Mesenchymal stem cell (in vitro differentiated cells and primary cell): Measurements from ENCODE around the gene PIGV.

Experiments
- DNase-seq: peaks from one replicate; pipeline ENCODE4 v3.0.0-alpha.2; 2013
- H2AFZ ChIP-seq: one replicate; pipeline ENCODE4 v1.6.1; 2013; ENCODE audit warnings: low read depth, mild to moderate bottlenecking, control low read depth, inconsistent platforms, low read length, moderate library complexity
- H2AK5ac ChIP-seq: 2 replicates; pipeline ENCODE4 v1.6.1; 2013; ENCODE audit warnings: low read length, moderate library complexity, mild to moderate bottlenecking, inconsistent platforms; ENCODE audit not compliant: severe bottlenecking
- H2BK120ac ChIP-seq: one replicate; pipeline ENCODE4 v1.6.1; 2013; ENCODE audit warnings: low read depth, mild to moderate bottlenecking, inconsistent platforms, low read length, moderate library complexity
- H2BK12ac ChIP-seq, 2 experiments: one replicate each; pipeline ENCODE4 v1.6.1; 2013; ENCODE audit warnings: inconsistent platforms in 2 of 2, low read length in 2 of 2, mild to moderate bottlenecking in 2 of 2, moderate library complexity in 2 of 2, control low read depth in 1 of 2
- H2BK15ac ChIP-seq: one replicate; pipeline ENCODE4 v1.6.1; 2013; ENCODE audit warnings: mild to moderate bottlenecking, low read depth, inconsistent platforms; ENCODE audit not compliant: poor library complexity, severe bottlenecking
- H2BK5ac ChIP-seq: 2 replicates; pipeline ENCODE4 v1.6.1; 2013; ENCODE audit warnings: low read depth, mild to moderate bottlenecking, low read length, control low read depth, inconsistent platforms; ENCODE audit not compliant: poor library complexity, severe bottlenecking
- H3K14ac ChIP-seq, 2 experiments: one replicate each; pipeline ENCODE4 v1.6.1; 2013; ENCODE audit warnings: inconsistent platforms in 2 of 2, low read length in 2 of 2, control low read depth in 1 of 2, mild to moderate bottlenecking in 1 of 2, moderate library complexity in 1 of 2
- H3K18ac ChIP-seq, 2 experiments: one replicate each; pipeline ENCODE4 v1.6.1; 2013; ENCODE audit warnings: inconsistent platforms in 2 of 2, low read length in 2 of 2, control low read depth in 1 of 2, low read depth in 1 of 2, mild to moderate bottlenecking in 1 of 2
- H3K23ac ChIP-seq, 2 experiments: one replicate each; pipeline ENCODE4 v1.6.1; 2013; ENCODE audit warnings: inconsistent platforms in 2 of 2, low read length in 2 of 2, mild to moderate bottlenecking in 2 of 2, moderate library complexity in 2 of 2, control low read depth in 1 of 2
- H3K27ac ChIP-seq: 2 replicates; pipeline ENCODE4 v1.5.1; 2013; ENCODE audit warnings: mild to moderate bottlenecking, moderate library complexity, low read length, control low read depth, inconsistent platforms; ENCODE audit not compliant: poor library complexity, severe bottlenecking
- H3K27me3 ChIP-seq, 2 experiments: 2 replicates each; pipeline versions ENCODE4 v1.6.1 to v1.7.0; 2013; ENCODE audit warnings: low read length in 2 of 2, mild to moderate bottlenecking in 2 of 2, moderate library complexity in 2 of 2, control low read depth in 1 of 2, inconsistent platforms in 1 of 2; ENCODE audit not compliant: control insufficient read depth in 1 of 2, insufficient read depth in 1 of 2
- H3K36me3 ChIP-seq, 2 experiments: 2 replicates each; pipeline versions ENCODE4 v1.6.1 to v1.7.0; 2013; ENCODE audit warnings: low read length in 2 of 2, control low read depth in 1 of 2, inconsistent platforms in 1 of 2, low read depth in 1 of 2, mild to moderate bottlenecking in 1 of 2; ENCODE audit not compliant: insufficient read depth in 2 of 2, control insufficient read depth in 1 of 2
- H3K4ac ChIP-seq, 2 experiments: one replicate each; pipeline ENCODE4 v1.6.1; 2013; ENCODE audit warnings: inconsistent platforms in 2 of 2, low read length in 2 of 2, mild to moderate bottlenecking in 2 of 2, moderate library complexity in 2 of 2, control low read depth in 1 of 2, low read depth in 1 of 2
- H3K4me1 ChIP-seq: 2 replicates; pipeline ENCODE4 v1.6.1; 2013; ENCODE audit warnings: low read depth, low read length, control low read depth; ENCODE audit not compliant: control insufficient read depth, insufficient read depth
- H3K4me2 ChIP-seq: 2 replicates; pipeline ENCODE4 v1.6.1; 2013; ENCODE audit warnings: low read length, mild to moderate bottlenecking, inconsistent platforms; ENCODE audit not compliant: poor library complexity, severe bottlenecking
- H3K4me3 ChIP-seq, 2 experiments: 2 replicates each; pipeline versions ENCODE4 v1.5.1 to v1.7.0; 2013; ENCODE audit warnings: low read length in 2 of 2, mild to moderate bottlenecking in 2 of 2, control low read depth in 1 of 2, low read depth in 1 of 2; ENCODE audit not compliant: insufficient read depth in 1 of 2
- H3K79me1 ChIP-seq: replicated peaks from 2 replicates; pipeline ENCODE4 v1.6.1; 2013; ENCODE audit warnings: mild to moderate bottlenecking, control low read depth, low read length, inconsistent platforms; ENCODE audit not compliant: poor library complexity, severe bottlenecking
- H3K9ac ChIP-seq: 2 replicates; pipeline ENCODE4 v1.7.0; 2013; ENCODE audit warnings: mild to moderate bottlenecking, low read length, moderate library complexity
- H3K9me3 ChIP-seq: 2 replicates; pipeline ENCODE4 v1.7.0; 2013; ENCODE audit warnings: mild to moderate bottlenecking, low read length; ENCODE audit not compliant: control insufficient read depth
- H4K8ac ChIP-seq: one replicate; pipeline ENCODE4 v1.6.1; 2013; ENCODE audit warnings: inconsistent platforms, mild to moderate bottlenecking, low read length, moderate library complexity
- H4K91ac ChIP-seq: one replicate; pipeline ENCODE4 v1.6.1; 2013; ENCODE audit warnings: mild to moderate bottlenecking, low read length, inconsistent platforms
- WGBS: methylation state at CpG from one replicate; pipeline ENCODE4 v1.1.7; 2013; ENCODE audit warnings: mixed read lengths; 5-methylcytosine and 5-hydroxymethylcytosine counted together

The PIGV gene

GRCh38 chr1:26748351-26748750, 39.4 kb upstream of the PIGV start:
- 100% methylated on average over 1 of the region's 1 CpG for WGBS
- Histone ChIP-seq H3K36me3 (peaks cover 23 to 47% of the 10 kb centered on the region in 2 experiments), H2AK5ac (no peak overlapping the region), H3K27ac (no peak overlapping the region), H4K8ac (no peak overlapping the region), H3K4me3 (no peak overlapping the region), H3K79me1 (peaks cover 30% of the 10 kb centered on the region), H2AFZ (no peak overlapping the region), H3K9ac (no peak overlapping the region), H3K4me1 (peaks cover 6% of the 10 kb centered on the region), H2BK15ac (no peak overlapping the region), H3K4me2 (no peak overlapping the region), H3K4ac (no peak overlapping the region), H2BK120ac (no peak overlapping the region), H4K91ac (no peak overlapping the region), H2BK5ac (no peak overlapping the region), H3K9me3 (no peaks in the 10 kb centered on the region), H3K18ac (no peak overlapping the region), H3K23ac (peak overlapping the region in 1 of 2 experiments; percentile 39), H3K27me3 (no peaks in the 10 kb centered on the region), H3K14ac (no peak overlapping the region), H2BK12ac (no peak overlapping the region)
- DNase-seq, result no peak

GRCh38 chr1:26749458-26749857, 38.3 kb upstream of the PIGV start:
- Histone ChIP-seq H3K4me3 (no peak overlapping the region), H3K9me3 (no peaks in the 10 kb centered on the region), H3K18ac (no peak overlapping the region), H3K36me3 (peaks cover 23 to 47% of the 10 kb centered on the region in 2 experiments), H3K4ac (no peak overlapping the region), H3K9ac (no peak overlapping the region), H3K27ac (no peak overlapping the region), H2AFZ (no peak overlapping the region), H3K4me2 (no peak overlapping the region), H3K14ac (no peak overlapping the region), H2BK5ac (no peak overlapping the region), H4K8ac (no peak overlapping the region), H3K27me3 (no peaks in the 10 kb centered on the region), H2AK5ac (no peak overlapping the region), H3K23ac (no peak overlapping the region), H2BK120ac (no peak overlapping the region), H2BK12ac (no peak overlapping the region), H3K79me1 (peaks cover 32% of the 10 kb centered on the region), H3K4me1 (peaks cover 4% of the 10 kb centered on the region), H4K91ac (no peak overlapping the region), H2BK15ac (no peak overlapping the region)
- 95% methylated on average over 4 of the region's 5 CpGs for WGBS
- DNase-seq, result no peak

GRCh38 chr1:26750428-26750827, 37.3 kb upstream of the PIGV start:
- Histone ChIP-seq H3K79me1 (peaks cover 32% of the 10 kb centered on the region), H3K4ac (no peak overlapping the region), H3K4me3 (no peak overlapping the region), H2AK5ac (no peak overlapping the region), H3K9me3 (no peaks in the 10 kb centered on the region), H3K4me1 (peaks cover 4% of the 10 kb centered on the region), H2BK15ac (no peak overlapping the region), H2AFZ (no peak overlapping the region), H3K36me3 (peaks cover 23 to 52% of the 10 kb centered on the region in 2 experiments), H2BK12ac (no peak overlapping the region), H3K23ac (no peak overlapping the region), H3K27me3 (no peaks in the 10 kb centered on the region), H2BK5ac (no peak overlapping the region), H4K8ac (peak overlapping the region; percentile 48), H4K91ac (no peak overlapping the region), H2BK120ac (no peak overlapping the region), H3K14ac (no peak overlapping the region), H3K9ac (no peak overlapping the region), H3K4me2 (no peak overlapping the region), H3K27ac (no peak overlapping the region), H3K18ac (no peak overlapping the region)
- DNase-seq, result no peak
- 84% methylated on average over 1 of the region's 1 CpG for WGBS

GRCh38 chr1:26752519-26752918, 35.2 kb upstream of the PIGV start:
- Histone ChIP-seq H4K91ac (no peak overlapping the region), H4K8ac (no peak overlapping the region), H2BK15ac (no peak overlapping the region), H3K4me3 (no peak overlapping the region), H3K18ac (no peak overlapping the region), H3K23ac (no peak overlapping the region), H3K36me3 (peaks cover 24 to 43% of the 10 kb centered on the region in 2 experiments), H2BK120ac (no peak overlapping the region), H3K4ac (no peak overlapping the region), H3K14ac (no peak overlapping the region), H3K27ac (no peak overlapping the region), H2AFZ (no peak overlapping the region), H3K27me3 (no peaks in the 10 kb centered on the region), H2BK12ac (no peak overlapping the region), H2AK5ac (no peak overlapping the region), H2BK5ac (no peak overlapping the region), H3K79me1 (peaks cover 28% of the 10 kb centered on the region), H3K4me2 (no peak overlapping the region), H3K4me1 (peaks cover 4% of the 10 kb centered on the region), H3K9me3 (no peaks in the 10 kb centered on the region), H3K9ac (no peak overlapping the region)
- no peak for DNase-seq
- WGBS, result 95% methylated on average over 4 of the region's 4 CpGs
